NCI-H2107 (cell line): ENCODE measurements around the gene TPRN.

ENCODE experiments used
- DNase-seq: peaks from one replicate; lab custom pipeline; 2025; lab: John Stamatoyannopoulos, UW

TPRN gene

DNA sequence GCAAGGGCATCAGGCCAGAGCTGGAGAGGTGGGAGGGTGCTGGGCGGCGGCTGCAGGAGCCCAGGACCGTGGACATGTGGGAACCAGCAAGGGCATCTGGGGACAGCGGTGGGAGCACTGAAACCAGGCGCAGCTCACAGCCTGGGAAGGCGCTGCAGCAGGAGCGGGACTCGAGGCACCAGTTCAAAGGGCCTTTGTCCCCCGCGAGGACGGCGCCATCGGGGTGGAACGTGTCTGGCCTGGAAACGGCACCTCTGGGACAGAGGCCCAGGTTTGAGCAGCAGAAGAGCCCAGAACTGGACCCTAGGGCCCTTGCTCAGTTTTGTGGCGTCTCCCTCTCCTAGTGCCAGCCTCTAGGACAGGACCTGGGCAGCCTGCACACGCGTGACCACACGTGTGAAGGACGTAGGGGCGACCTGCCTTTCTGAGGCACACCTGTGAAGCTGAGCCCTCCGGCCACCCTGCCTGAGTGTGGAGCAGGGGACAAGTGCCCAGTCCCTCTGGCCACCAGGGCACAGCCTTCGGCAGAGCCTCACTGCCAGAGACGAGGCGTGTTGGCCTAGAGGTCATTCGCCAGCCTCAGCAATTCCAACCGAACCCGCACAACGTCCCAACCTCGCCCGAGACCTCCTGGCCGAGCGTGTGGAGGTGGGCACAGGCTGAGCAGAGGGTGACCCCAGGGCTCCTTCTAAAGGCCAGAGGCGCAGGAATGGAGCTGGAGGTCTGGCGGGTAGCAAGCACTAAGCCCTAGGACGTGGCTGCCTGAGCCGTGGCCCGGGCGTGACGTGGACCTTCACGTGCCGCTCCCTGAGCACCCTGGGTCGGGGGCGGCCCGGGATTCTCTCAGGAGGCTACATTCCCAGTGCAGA lies 26.5 kb downstream of the TPRN start:
- DNase-seq: no peak

GRCh38 chr9:137172901-137173795 lies 27.4 kb downstream of the TPRN start:
- no peak for DNase-seq

DNA sequence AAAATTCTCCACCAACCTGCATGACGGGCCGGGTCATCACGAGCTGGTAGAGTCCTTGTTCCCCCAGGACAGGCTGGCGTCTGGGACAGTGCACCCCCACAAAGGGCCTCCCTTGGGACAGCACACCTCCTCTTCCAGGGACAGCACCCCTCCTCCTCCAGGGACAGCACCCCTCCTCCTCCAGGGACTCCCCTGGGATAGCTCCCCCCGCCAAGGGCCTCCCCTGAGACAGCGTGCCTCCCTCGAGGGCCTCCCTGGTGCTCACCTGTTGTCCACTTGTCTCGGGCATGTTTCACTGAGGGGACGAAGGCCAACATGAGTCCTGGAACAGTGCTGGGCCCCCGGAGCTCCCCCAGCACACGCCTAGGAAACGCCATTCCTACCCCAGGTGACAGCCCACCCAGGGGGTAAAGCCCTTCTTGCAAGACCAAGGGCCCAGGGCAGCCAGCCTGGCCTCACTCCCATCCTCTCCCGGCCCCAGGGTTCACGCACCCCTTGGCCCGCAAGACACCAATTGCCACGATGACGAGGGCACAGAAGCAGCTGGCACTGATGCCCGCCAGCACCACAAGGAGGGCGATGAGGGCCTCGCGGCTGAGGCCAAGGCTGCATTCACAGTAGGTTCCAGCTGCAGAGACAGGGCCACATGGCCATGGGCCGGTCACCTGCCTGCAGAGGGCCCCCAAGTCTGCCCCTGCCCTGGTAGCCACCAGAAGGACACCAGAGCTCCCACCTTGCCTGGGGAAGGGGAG lies 29.2 kb downstream of the TPRN start:
- no peak for DNase-seq

GRCh38 chr9:137170486-137171148 lies 29.9 kb downstream of the TPRN start:
- no peak for DNase-seq

- no peak for DNase-seq
Measured at GRCh38 chr9:137169896-137170358, 30.6 kb downstream of the TPRN start, which contains the start of gene LRRC26. Gene LRRC26, minus strand, starts transcription at chr9:137170051. Its CDS starts 108 bp downstream, at chr9:137169943.

DNA sequence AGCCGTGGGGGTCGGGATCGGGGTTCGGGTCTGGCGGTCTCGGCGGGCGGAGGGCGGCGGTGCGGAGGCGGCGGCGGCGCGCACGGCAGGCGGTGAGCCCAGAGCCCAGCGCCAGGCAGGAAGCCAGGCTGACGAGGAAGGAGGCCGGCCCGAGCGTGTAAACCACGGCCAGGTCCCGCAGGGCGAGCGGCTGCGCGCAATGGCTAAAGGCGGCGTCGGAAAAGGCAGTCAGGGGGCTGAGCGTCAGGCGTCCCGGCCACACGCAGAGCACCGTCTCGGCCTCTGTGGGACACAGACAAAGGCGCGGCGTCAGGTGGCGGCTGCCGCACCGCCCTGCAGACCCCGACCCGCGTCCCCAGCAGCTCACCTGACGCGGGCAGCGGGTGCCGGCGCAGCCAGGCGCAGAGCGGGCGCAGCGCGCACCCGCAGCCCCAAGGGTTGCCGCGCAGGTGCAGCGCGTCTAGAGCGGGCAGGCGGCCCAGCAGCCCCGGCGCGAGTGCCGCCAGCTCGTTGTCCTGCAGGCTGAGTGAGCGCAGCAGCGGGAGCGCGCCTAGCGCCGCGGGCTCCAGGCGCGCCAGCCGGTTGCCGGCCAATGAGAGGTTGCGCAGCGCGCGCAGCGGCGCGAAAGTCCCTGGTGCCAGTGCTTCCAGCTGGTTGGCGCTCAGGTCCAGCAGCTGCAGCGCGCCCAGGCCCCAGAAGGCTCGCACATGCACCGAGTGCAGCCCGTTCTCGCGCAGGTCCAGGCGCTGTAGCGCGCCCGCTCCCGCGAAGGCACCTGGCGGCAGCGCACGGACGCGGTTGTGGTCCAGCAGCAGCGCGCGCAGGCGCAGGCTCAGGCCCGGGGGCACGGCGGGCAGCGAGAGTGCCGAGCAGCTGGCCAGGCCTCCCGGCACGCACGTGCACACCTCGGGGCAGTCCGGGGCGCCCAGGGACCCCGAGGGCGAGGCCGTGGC lies 31.4 kb downstream of the TPRN start:
- DNase-seq: no peak

DNA sequence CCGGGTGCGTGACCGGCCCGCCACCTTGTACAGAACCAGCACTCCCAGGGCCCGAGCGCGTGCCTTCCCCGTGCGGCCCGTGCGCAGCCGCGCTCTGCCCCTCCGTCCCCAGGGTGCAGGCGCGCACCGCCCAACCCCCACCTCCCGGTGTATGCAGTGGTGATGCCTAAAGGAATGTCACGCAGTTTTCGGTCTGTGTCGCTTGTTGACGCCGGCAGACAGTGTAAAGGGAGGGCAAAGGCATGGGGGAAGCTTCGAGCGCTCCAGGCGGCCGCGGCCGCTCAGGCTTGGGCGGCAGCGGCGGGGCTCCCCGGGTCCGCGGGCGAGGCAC lies 32.0 kb downstream of the TPRN start:
- DNase-seq: no peak

DNA sequence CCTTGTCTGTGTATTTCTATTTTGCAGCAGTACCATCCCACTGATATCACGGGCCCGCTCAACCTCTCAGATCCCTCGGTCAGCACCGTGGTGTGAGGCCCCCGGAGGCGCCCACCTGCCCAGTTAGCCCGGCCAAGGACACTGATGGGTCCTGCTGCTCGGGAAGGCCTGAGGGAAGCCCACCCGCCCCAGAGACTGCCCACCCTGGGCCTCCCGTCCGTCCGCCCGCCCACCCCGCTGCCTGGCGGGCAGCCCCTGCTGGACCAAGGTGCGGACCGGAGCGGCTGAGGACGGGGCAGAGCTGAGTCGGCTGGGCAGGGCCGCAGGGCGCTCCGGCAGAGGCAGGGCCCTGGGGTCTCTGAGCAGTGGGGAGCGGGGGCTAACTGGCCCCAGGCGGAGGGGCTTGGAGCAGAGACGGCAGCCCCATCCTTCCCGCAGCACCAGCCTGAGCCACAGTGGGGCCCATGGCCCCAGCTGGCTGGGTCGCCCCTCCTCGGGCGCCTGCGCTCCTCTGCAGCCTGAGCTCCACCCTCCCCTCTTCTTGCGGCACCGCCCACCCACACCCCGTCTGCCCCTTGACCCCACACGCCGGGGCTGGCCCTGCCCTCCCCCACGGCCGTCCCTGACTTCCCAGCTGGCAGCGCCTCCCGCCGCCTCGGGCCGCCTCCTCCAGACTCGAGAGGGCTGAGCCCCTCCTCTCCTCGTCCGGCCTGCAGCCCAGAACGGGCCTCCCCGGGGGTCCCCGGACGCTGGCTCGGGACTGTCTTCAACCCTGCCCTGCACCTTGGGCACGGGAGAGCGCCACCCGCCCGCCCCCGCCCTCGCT lies 32.6 kb downstream of the TPRN start:
- DNase-seq: no peak

DNA sequence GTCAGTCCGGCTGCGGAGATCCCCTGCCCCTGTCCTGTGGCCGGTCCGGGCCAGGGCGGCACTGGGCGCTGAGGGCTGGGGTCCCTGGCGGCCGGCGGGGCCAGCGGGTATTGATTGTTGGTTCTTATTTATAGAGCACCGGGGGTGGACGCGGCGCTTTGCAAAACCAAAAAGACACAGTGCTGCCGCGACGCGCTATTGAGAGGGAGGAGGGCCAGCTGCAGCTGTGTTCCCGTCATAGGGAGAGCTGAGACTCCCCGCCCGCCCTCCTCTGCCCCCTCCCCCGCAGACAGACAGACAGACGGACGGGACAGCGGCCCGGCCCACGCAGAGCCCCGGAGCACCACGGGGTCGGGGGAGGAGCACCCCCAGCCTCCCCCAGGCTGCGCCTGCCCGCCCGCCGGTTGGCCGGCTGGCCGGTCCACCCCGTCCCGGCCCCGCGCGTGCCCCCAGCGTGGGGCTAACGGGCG lies 33.2 kb downstream of the TPRN start:
- no peak for DNase-seq

DNA sequence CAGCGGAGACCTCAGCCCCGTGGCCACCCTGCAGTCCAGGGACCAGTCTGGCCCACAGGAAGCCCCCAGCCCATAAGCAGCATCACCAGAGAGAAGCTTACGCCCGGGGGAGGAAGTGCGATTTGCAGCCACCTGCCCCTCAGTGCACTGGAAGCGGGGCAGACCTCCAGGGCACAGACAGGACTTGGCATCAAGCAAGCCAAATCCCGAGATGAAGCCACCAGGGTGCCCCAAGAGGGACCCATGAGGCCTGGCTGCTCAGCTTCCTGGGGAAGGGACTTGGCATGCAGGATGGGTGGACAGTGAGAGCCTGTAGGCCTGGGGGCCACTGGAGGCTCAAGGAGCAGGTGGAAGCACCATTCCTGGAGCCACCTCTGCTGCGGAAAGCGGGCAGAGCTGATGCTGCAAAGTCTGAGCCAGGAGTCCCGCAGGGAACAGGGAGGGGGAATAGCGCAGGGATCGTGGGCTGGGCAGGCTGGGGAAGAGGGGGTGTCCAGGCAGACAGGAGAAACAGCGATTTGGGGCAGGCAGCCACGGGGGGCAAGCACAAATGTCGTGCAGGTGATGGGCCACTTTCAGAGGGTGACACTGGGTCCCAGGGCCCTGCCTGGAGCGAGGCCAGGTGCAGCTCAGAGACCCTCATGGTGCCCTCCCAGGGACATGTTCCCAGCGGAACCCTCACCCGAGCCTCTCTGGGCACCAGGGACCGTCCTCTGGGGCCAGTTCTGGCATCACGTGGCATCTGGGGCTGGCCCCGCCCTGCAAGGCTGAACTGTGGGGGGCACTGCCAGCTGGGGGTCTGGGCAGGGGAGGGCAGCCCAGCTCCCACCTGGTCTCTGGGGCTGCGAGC lies 33.9 kb downstream of the TPRN start:
- DNase-seq: no peak

DNA sequence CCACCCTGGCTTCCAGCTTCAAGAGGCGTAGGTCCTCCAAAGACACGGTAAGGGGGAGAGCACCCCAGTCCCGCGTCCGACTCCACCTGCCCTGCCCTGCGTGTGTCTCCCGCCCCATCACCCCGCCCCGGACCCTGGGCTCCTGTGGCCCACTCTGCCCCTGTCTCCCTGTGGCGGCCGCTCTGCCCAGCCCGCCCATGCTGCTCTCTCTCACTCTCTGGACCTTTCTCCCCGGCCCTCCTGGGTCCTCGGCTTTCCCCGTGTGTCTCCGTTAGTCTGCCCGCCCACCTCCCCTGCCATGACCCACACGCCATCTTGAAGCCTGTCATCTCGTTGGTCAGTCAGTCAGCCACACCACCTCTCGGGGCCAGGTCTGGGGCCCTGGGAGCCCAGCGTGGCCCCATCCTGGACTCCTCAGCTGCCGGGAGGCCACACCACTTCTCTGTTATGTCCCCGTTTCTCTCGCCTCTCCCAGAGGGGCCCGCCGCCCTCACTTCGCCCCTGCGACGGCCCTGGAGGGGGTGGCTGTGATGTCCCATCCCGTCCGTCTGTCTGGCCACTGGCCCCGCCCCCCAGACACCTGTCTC lies 35.2 kb downstream of the TPRN start:
- no peak for DNase-seq

GRCh38 chr9:137164370-137165249 lies 35.9 kb downstream of the TPRN start:
- no peak for DNase-seq

- DNase-seq: no peak
Measured at GRCh38 chr9:137163805-137164204, 36.7 kb downstream of the TPRN start.

- no peak for DNase-seq
Measured at GRCh38 chr9:137163365-137163715, 37.2 kb downstream of the TPRN start.

DNA sequence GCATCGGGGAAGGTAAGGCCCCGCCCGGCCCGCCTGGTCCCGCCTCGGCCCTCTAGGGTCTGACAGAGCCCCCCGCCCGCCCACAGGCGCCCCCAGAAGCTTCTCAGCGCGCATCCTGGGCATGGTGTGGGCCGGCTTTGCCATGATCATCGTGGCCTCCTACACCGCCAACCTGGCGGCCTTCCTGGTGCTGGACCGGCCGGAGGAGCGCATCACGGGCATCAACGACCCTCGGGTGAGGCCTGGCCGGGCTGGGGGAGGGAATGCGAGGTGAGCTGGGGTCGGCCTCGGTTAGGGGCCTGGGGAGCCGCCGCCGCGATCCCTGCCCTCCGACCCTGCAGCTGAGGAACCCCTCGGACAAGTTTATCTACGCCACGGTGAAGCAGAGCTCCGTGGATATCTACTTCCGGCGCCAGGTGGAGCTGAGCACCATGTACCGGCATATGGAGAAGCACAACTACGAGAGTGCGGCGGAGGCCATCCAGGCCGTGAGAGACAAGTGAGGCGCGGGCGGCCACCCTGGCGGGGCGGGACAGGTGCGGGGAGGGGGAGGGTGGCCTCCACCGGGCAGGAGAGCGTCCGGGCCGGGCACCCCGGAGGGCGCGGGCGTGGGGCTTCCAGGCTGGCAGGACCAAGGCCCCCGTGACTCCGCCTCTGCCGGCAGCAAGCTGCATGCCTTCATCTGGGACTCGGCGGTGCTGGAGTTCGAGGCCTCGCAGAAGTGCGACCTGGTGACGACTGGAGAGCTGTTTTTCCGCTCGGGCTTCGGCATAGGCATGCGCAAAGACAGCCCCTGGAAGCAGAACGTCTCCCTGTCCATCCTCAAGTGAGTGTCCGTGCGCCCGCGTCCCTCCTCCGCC lies 37.8 kb downstream of the TPRN start:
- DNase-seq: no peak
